Cortex of kidney (tissue), 1 donor: ENCODE measurements around the gene MYH15.

Experiments
- DNase-seq: peaks from one replicate; lab custom pipeline; 2025; lab: John Stamatoyannopoulos, UW

Gene MYH15

DNA sequence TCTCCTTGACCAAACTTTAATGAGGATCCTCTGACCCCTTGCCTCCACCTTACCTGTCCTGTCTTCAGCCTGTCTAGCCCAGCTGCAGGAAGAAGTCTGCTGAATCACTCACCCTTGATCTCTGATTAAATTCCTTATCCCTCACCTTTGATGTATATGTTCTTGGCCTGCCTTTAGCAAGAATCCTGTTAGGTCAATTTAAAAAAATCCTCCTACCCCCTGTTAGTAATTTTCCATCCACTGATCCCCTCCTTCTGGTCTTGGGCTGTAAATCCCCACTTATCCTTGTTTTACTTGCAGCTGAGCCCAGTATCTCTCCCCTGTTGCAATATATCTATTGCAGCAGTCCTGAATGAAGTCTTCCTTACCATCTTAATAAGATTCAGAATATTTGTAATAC, 39.0 kb downstream of the MYH15 start:
- no peak for DNase-seq

GRCh38 chr3:108469126-108469525, 41.3 kb downstream of the MYH15 start:
- no peak for DNase-seq

- DNase-seq = no peak
Observed at GRCh38 chr3:108468577-108468976, 41.8 kb downstream of the MYH15 start.

DNA sequence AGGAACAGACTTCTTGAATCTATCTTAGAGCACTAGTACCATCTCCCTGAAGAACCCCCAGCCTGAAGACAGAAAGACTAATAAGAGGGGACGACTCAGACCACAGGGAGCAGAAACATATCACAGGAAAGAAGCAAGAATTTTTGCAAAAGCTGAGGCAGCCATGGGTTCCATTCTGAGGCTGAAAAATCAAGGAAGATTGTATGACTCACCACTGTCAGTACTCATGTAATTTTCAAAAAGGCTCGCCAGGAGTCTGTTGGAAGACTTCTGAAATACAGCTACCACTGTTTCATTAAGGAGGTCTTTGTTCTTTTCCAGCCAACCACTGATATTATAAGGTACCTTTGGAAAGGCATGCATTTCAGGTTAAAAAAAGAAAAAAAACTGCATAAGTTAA, 47.5 kb downstream of the MYH15 start:
- DNase-seq = no peak

GRCh38 chr3:108461661-108462111, 48.7 kb downstream of the MYH15 start:
- no peak for DNase-seq

DNA sequence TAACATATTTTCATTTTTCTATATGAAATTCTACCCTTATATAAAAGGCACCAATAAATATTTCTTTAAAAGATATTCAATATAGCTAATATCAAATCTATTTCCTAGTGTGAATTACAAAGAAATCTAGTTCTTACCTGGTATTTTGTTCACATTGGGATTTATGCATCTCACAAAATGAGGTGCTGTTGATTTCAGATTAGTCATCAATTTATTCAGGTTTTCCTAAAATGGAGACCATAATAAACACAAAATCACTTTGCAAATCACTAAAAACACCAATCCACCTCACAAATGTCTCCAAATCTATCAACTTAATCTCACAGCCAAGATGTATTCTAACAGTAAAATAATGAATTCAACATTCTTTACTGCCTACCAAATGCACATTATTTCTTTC, 51.2 kb downstream of the MYH15 start:
- no peak for DNase-seq

- no peak for DNase-seq
Observed at GRCh38 chr3:108455212-108455705, 55.1 kb downstream of the MYH15 start.

DNA sequence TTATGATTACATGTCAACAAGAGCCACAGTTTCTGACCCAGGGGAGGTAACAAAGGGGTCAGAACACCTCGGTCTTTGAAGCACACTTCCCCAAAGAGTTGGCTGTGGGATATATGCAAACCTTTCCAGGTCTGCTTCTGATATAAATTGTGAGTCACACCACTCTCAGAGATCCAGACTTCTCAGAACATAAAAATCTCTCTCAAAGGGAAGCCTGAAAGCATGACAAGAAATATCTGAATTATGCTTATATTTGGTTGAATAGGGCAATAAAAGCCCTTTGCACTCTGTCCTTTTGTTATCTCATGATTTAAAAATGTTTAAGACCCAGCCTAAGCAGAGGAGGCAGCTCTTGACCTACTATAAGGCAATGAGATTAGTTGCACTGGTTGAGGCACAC, 56.8 kb downstream of the MYH15 start:
- DNase-seq = no peak

- no peak for DNase-seq
Observed at GRCh38 chr3:108450444-108450843, 60.0 kb downstream of the MYH15 start.

DNA sequence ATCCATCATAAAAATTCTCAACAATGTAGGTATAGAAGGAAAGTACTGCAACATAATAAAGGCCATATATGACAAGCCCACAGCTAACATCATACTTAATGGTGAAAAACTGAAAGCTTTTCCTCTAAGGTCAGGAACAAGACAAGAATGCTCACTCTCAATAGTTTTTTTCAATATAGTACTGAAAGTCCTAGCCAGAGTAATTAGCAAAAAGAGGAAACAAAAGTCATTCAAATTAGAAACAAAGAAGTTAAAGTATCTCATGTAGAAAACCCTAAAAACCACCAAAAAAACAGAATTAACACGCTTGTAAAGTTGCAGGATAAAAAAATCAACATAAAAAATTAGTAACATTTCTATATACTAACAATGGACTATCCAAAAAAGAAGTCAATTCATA, 61.8 kb downstream of the MYH15 start:
- no peak for DNase-seq

DNA sequence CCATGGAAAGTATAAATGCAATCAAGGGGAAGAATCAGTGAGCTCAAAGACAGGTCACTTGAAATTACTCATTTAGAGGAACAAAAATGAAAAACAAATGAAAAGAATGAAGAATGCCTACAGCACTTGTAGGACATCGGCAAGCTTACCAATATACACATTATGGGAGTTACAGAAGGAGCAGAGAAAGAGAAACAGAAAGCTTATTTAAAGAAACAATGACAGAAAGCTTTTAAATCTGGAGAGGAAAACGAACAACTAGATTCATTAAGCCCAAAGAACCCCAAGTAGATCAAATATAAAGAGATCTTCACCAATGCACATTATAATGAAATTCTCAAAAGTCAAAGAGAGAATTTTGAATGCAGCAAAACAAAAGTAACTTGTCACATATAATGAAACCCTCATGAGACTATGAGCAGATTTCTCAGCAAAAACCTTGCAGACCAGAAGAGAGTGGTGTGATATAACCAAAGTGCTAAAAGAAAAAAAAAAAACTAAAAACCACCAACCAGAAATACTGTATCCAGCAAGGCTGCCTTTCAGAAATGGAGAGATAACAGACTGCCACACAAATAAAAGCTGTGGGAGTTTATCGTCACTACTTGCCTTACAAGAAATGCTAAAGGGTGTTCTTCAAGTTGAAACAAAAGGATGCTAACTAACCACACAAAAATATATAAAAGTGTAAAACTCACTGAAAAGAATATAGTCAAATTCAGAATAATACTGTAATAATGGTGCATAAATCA, 63.1 kb downstream of the MYH15 start:
- DNase-seq = no peak

- DNase-seq = no peak
Observed at GRCh38 chr3:108442281-108442680, 68.1 kb downstream of the MYH15 start.

DNA sequence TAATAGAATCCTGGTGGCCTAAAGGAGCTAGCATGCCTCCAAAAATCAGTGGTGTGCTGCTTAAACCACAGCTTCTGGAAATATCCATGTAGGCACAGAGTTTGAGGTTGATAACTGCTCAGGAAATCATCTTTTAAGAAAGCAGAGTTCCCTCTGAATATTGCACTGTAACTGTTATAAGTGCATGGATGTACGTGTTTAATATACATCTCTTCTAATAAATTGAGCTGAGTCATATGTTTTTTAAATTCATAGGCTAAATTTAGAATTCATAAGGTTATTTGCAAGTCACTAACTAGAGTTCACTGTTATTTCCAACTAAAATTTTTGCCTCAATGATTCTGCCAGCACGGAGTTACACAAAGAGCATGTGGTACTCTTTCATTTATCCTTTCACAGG, 68.9 kb downstream of the MYH15 start:
- DNase-seq = no peak

- DNase-seq = no peak
Observed at GRCh38 chr3:108441071-108441507, 69.3 kb downstream of the MYH15 start.

DNA sequence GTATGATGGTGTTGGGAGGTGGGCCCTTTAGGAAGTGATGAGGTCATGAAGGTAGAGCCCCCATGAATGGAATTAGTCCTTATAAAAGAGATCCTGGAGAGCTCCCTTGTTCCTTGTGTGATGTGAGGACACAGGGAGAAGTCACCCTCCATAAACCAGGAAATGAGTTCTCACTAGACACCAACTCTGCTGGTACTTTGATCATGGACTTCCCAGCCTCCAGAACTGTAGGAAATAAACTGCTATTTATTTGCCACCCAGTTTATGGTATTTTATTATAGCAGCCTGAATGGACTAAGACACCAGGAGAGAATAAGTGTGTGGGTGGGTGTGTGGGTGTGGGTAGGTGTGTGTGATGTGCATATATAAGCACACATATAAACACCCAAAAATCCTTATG, 71.9 kb downstream of the MYH15 start:
- no peak for DNase-seq

GRCh38 chr3:108437439-108437838, 73.0 kb downstream of the MYH15 start:
- DNase-seq = no peak

DNA sequence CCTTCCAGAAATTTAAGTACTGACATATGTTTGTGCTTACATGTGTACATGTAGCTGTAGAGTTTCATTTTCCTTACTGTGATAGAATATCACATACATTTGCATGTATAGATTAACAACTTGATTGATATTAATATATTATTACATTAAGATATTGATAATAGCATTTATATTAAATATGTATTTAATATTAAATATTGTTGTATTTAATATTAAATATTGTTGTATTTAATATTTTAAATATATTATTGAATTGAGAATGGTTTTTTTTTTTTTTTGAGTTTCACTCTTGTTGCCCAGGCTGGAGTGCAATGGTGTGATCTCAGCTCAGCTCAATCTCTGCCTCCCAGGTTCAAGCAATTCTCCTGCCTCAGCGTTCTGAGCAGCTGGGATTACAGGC, 76.5 kb downstream of the MYH15 start:
- DNase-seq = no peak

DNA sequence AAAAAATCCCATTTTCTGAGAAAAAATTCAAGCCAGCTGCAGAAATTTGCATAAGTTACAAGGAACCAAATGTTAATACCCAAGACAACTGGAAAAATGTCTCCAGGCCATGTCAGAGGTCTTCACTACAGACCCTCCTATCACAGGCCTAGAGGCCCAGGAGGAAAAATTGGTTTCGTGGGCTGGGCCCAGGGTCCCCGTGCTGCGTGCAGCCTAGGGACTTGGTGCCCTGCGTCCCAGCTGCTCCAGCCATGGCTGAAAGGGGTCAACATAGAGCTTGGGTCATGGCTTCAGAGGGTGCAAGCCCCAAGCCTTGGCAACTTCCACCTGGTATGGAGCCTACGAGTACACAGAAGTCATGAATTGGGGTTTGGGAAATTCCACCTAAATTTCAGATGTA, 78.0 kb downstream of the MYH15 start:
- DNase-seq = no peak

DNA sequence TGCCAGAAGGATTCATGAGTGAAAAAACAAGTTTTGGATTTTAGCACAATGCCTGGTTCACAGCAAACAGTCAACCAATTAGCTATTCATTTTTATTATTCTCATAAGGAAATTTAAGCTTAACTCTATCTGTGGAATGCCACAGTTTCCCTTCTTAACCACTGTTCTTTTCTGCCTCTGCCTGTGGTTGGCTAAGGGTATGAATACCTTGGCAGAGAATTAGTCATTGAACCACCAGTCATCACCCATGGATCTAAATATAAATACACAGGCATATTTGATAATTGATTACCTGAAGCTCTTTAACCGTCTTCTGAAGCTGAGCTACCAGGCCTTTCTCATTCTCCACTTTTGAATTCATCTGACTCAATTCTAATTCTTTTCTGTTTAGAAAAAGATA, 79.9 kb downstream of the MYH15 start:
- DNase-seq = no peak

DNA sequence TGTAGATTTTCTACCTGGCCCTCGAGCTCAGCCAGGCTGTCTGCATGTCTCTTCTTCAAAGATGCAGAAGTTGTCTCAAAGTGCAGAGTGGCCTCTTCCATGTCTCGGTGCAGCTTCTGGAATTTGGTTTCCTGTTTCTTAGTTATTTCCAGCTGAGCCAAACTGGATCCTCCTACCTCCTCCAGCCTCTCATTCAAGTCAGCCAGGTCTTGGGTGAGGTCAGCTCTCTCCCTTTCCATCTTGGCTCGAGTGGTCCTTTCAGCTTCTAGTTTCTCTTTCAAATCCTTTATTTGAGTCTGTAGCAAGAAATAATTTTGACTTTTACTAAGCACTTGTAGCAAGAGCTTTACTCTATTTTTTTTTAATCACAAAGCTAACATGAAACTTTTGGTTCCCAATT, 81.8 kb downstream of the MYH15 start:
- DNase-seq = no peak

- DNase-seq = no peak
Observed at GRCh38 chr3:108420926-108421325, 89.5 kb downstream of the MYH15 start.

DNA sequence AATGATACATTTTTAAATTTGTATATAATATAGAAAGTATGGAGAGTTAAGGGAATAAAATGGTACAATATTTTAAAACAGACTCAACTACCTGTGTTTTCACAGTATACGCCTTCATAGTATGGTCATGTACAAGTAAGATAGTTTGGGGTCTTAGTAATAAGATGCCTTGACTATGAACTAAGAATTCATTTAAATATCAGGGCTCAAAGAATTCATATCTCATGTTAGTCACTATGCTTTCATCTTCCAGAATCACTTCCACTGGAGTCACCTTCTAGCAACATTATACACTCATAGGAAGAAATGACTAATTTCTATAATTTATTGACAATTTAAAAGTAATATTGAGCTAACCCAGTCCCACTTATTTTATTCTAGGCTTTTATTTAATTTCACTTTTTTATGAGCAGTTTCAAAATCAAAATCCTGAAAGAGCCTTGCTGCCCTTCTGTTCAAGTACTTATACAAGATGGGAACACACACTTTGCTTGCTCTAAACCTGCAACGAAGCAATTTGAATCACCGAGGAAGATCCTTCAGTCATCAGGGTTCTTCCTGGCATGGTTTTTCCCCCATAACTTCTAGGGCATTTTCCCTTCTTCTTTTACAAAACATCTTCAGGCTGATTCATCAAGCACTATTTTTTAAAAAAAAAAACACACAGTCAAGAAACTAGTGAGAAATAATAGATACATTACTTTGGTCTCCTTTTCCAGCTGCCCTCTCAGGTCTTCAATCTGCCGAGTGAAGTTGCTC, 94.1 kb downstream of the MYH15 start:
- no peak for DNase-seq

DNA sequence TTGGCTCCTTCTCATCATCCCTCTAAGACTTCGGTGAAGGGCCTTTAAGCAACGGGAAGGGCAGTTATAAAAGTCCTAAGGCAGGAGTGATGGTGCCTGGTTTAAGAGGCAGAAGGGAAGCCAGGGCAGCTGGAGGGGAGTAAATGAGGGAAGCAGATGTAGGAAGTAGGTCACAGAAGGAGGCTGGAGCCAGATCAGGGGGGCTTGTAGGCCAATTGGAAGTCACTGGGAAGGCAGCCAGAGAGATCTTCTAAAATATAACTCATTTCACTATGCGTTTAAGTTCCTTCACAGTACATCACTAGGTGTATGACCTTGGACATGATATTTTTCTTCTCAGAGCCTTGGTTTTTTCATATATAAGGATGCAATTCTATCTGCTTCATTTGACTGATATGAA, 94.7 kb downstream of the MYH15 start:
- DNase-seq = no peak
